Activated CD4-positive, alpha-beta T cell treated with anti-CD3 and anti-CD28 coated beads, Interleukin-2, Interleukin-4, amounts not matched to agents 100 ng/mL and 50 ng/mL, durations not matched to agents 16 hours and 8 hours (primary cell): ENCODE data around the gene SUCNR1.
A peak's percentile ranks its signal among the peaks of the same experiment; 100 is the strongest.
"Not testable (repeated sequence)": the region's sequence is repeated elsewhere in the genome, so short reads cannot be mapped to it uniquely, and the experiment has no call there.

Experiments used
- DNase-seq: peaks from one replicate; pipeline ENCODE4 v3.0.0-alpha.2; 2020; ENCODE audit warnings: low spot score

Gene SUCNR1

GRCh38 chr3:151873398-151873797 is at the start of gene SUCNR1:
SUCNR1 (plus strand) TSS chr3:151873643; CDS start chr3:151879893, 6,250 bp downstream.
- no peak for DNase-seq

GRCh38 chr3:151827816-151828215 is 45.6 kb upstream of the SUCNR1 start:
- DNase-seq, result no peak

GRCh38 chr3:151835751-151836525 is 37.5 kb upstream of the SUCNR1 start:
- DNase-seq, result no peak

GRCh38 chr3:151837057-151837456 is 36.4 kb upstream of the SUCNR1 start:
- no peak for DNase-seq

- peak; percentile 55 for DNase-seq
Observed at GRCh38 chr3:151838574-151839312, 34.7 kb upstream of the SUCNR1 start.

GRCh38 chr3:151839313-151839631 is 34.2 kb upstream of the SUCNR1 start:
- no peak for DNase-seq

GRCh38 chr3:151841801-151842200 is 31.6 kb upstream of the SUCNR1 start:
- no peak for DNase-seq

- no peak for DNase-seq
Observed at GRCh38 chr3:151843275-151843674, 30.2 kb upstream of the SUCNR1 start.

- DNase-seq, result no peak
Observed at GRCh38 chr3:151845306-151845905, 28.0 kb upstream of the SUCNR1 start.

GRCh38 chr3:151850065-151850464 is 23.4 kb upstream of the SUCNR1 start:
- not testable (repeated sequence) for DNase-seq

- no peak for DNase-seq
Observed at GRCh38 chr3:151852074-151852811, 21.2 kb upstream of the SUCNR1 start.

- no peak for DNase-seq
Observed at GRCh38 chr3:151856118-151856517, 17.3 kb upstream of the SUCNR1 start.

- no peak for DNase-seq
Observed at GRCh38 chr3:151856641-151857040, 16.8 kb upstream of the SUCNR1 start.

- DNase-seq, result no peak
Observed at GRCh38 chr3:151859233-151859673, 14.2 kb upstream of the SUCNR1 start.

GRCh38 chr3:151859905-151860304 is 13.5 kb upstream of the SUCNR1 start:
- no peak for DNase-seq

GRCh38 chr3:151863611-151864010 is 9.8 kb upstream of the SUCNR1 start:
- no peak for DNase-seq

- DNase-seq, result no peak
Observed at GRCh38 chr3:151864423-151865101, 8.9 kb upstream of the SUCNR1 start.

GRCh38 chr3:151866711-151867410 is 6.6 kb upstream of the SUCNR1 start:
- DNase-seq, result no peak

GRCh38 chr3:151867666-151868065 is 5.8 kb upstream of the SUCNR1 start:
- no peak for DNase-seq

- no peak for DNase-seq
Observed at GRCh38 chr3:151869181-151869580, 4.3 kb upstream of the SUCNR1 start.
